ENCODE results near the gene CHST7.
"Not testable (repeated sequence)": the region's sequence is repeated elsewhere in the genome, so short reads cannot be mapped to it uniquely, and the experiment has no call there.

Gene CHST7

GRCh38 chrX:46573331-46573891, at the start of gene CHST7:
TSS of gene CHST7 (plus strand) at chrX:46573765. CDS start at chrX:46573932, 167 bp downstream.
- in situ Hi-C loops (cut with HindIII; ENCODE audit: low pct_ligation_motif_present, low pct_unique_long_range_greater_than_20kb, low sequenced_read_pairs): no loop called here
- peak; percentile 66 for DNase-seq

- DNase-seq; in situ Hi-C loops (cut with HindIII; ENCODE audit: low pct_ligation_motif_present, low pct_unique_long_range_greater_than_20kb, low sequenced_read_pairs): not testable (repeated sequence)
These were observed 44.9 kb upstream of the CHST7 start for GRCh38 chrX:46528640-46529039.

GRCh38 chrX:46529740-46530403, 43.7 kb upstream of the CHST7 start:
- in situ Hi-C loops (cut with HindIII; ENCODE audit: low pct_ligation_motif_present, low pct_unique_long_range_greater_than_20kb, low sequenced_read_pairs); DNase-seq: not testable (repeated sequence)

GRCh38 chrX:46530404-46530908, 43.1 kb upstream of the CHST7 start:
- in situ Hi-C loops (cut with HindIII; ENCODE audit: low pct_ligation_motif_present, low pct_unique_long_range_greater_than_20kb, low sequenced_read_pairs); DNase-seq: not testable (repeated sequence)

- no peak for DNase-seq
- in situ Hi-C loops (cut with HindIII; ENCODE audit: low pct_ligation_motif_present, low pct_unique_long_range_greater_than_20kb, low sequenced_read_pairs): no loop called here
These were observed 42.1 kb upstream of the CHST7 start for GRCh38 chrX:46531442-46531841.

- DNase-seq: no peak
- in situ Hi-C loops (cut with HindIII; ENCODE audit: low pct_ligation_motif_present, low pct_unique_long_range_greater_than_20kb, low sequenced_read_pairs): no loop called here
These were observed 30.1 kb upstream of the CHST7 start for GRCh38 chrX:46543441-46543840.

GRCh38 chrX:46544527-46544926, 29.0 kb upstream of the CHST7 start:
- in situ Hi-C loops (cut with HindIII; ENCODE audit: low pct_ligation_motif_present, low pct_unique_long_range_greater_than_20kb, low sequenced_read_pairs); DNase-seq: not testable (repeated sequence)

- DNase-seq: peak; percentile 87
- in situ Hi-C loops (cut with HindIII; ENCODE audit: low pct_ligation_motif_present, low pct_unique_long_range_greater_than_20kb, low sequenced_read_pairs): no loop called here
These were observed 28.2 kb upstream of the CHST7 start, which contains the start of gene ZNF674 for GRCh38 chrX:46545111-46546005. TSS of gene ZNF674 (minus strand) at chrX:46545421. CDS start at chrX:46542087, 3,334 bp downstream.

GRCh38 chrX:46547857-46548256, 25.7 kb upstream of the CHST7 start:
- peak; percentile 43 for DNase-seq
- in situ Hi-C loops (cut with HindIII; ENCODE audit: low pct_ligation_motif_present, low pct_unique_long_range_greater_than_20kb, low sequenced_read_pairs): no loop called here

- in situ Hi-C loops (cut with HindIII; ENCODE audit: low pct_ligation_motif_present, low pct_unique_long_range_greater_than_20kb, low sequenced_read_pairs): no loop called here
- no peak for DNase-seq
These were observed 23.7 kb upstream of the CHST7 start for GRCh38 chrX:46549914-46550313.

- DNase-seq: no peak
- in situ Hi-C loops (cut with HindIII; ENCODE audit: low pct_ligation_motif_present, low pct_unique_long_range_greater_than_20kb, low sequenced_read_pairs): no loop called here
These were observed 22.0 kb upstream of the CHST7 start for GRCh38 chrX:46551494-46552128.

- no peak for DNase-seq
- in situ Hi-C loops (cut with HindIII; ENCODE audit: low pct_ligation_motif_present, low pct_unique_long_range_greater_than_20kb, low sequenced_read_pairs): no loop called here
These were observed 19.6 kb upstream of the CHST7 start for GRCh38 chrX:46553935-46554334.

- DNase-seq: no peak
- in situ Hi-C loops (cut with HindIII; ENCODE audit: low pct_ligation_motif_present, low pct_unique_long_range_greater_than_20kb, low sequenced_read_pairs): no loop called here
These were observed 18.6 kb upstream of the CHST7 start for GRCh38 chrX:46554942-46555341.

GRCh38 chrX:46559062-46559461, 14.5 kb upstream of the CHST7 start:
- in situ Hi-C loops (cut with HindIII; ENCODE audit: low pct_ligation_motif_present, low pct_unique_long_range_greater_than_20kb, low sequenced_read_pairs): no loop called here
- no peak for DNase-seq

- DNase-seq: no peak
- in situ Hi-C loops (cut with HindIII; ENCODE audit: low pct_ligation_motif_present, low pct_unique_long_range_greater_than_20kb, low sequenced_read_pairs): no loop called here
These were observed 11.5 kb upstream of the CHST7 start for GRCh38 chrX:46561824-46562657.

GRCh38 chrX:46567388-46567787, 6.2 kb upstream of the CHST7 start:
- in situ Hi-C loops (cut with HindIII; ENCODE audit: low pct_ligation_motif_present, low pct_unique_long_range_greater_than_20kb, low sequenced_read_pairs): no loop called here
- DNase-seq: no peak

GRCh38 chrX:46569621-46570020, 3.9 kb upstream of the CHST7 start:
- no peak for DNase-seq
- in situ Hi-C loops (cut with HindIII; ENCODE audit: low pct_ligation_motif_present, low pct_unique_long_range_greater_than_20kb, low sequenced_read_pairs): no loop called here

All from ACHN (cell line).